Activated CD8-positive, alpha-beta T cell treated with anti-CD3 and anti-CD28 coated beads, Interleukin-2, amount 10 ng/mL, durations not matched to agents 7 days and 5 days (primary cell): ENCODE measurements around the gene CDC40. TPM values are rescaled to one million over a fixed set of nuclear protein-coding genes. Genes with fewer than 3 reads are reported as not detected.

ENCODE experiments used
- ATAC-seq: fragments of 150-1000 bp; cut with Tn5 transposase; one replicate; pipeline ENCODE4 v1.10.0; 2021; ENCODE audit warnings: moderate library complexity
- CTCF ChIA-PET: fragments of 350-600 bp; sonication (Branson Sonifier 250); formaldehyde crosslinking; loops from one replicate; lab custom pipeline; 2021; ENCODE audit warnings: antibody characterized with exemption; lab: Charles Lee
- POLR2A ChIA-PET: fragments of 350-600 bp; sonication (Branson Sonifier 250); formaldehyde crosslinking; loops from one replicate; lab custom pipeline; 2021; ENCODE audit warnings: antibody characterized with exemption; lab: Charles Lee
- DNase-seq: peaks from one replicate; pipeline ENCODE4 v3.0.0-alpha.2; 2020
- H3K27ac Mint-ChIP-seq: one replicate; pipeline ENCODE4 v1.8.0; 2021; ENCODE audit warnings: mild to moderate bottlenecking, mixed read lengths
- H3K27me3 Mint-ChIP-seq: one replicate; pipeline ENCODE4 v1.8.0; 2021; ENCODE audit warnings: low read depth, mixed read lengths
- H3K36me3 Mint-ChIP-seq: one replicate; pipeline ENCODE4 v1.8.0; 2021; ENCODE audit warnings: low read depth, mixed read lengths
- H3K4me1 Mint-ChIP-seq: one replicate; pipeline ENCODE4 v1.8.0; 2021; ENCODE audit warnings: low read depth, mixed read lengths
- H3K4me3 Mint-ChIP-seq: one replicate; pipeline ENCODE4 v1.8.0; 2021; ENCODE audit warnings: mild to moderate bottlenecking, mixed read lengths
- H3K9me3 Mint-ChIP-seq: one replicate; pipeline ENCODE4 v1.8.0; 2022; ENCODE audit warnings: mixed read lengths; ENCODE audit not compliant: insufficient read depth
- total RNA-seq, 2 experiments: library from RNA; stranded (reverse); gene quantifications; one replicate each; pipeline ENCODE4 v1.2.3, GENCODE V29; 2021

The CDC40 gene
- 10 to 100 TPM; 25.9 to 27.0 TPM for total RNA-seq

GRCh38 chr6:110180228-110181008 is at the start of gene CDC40:
TSS of gene CDC40 (plus strand) at chr6:110180427. CDS start at chr6:110180445, 18 bp downstream.
- Mint-ChIP-seq H3K27ac (no peak within 1 kb of the TSS), H3K4me3 (no peak within 1 kb of the TSS)

GRCh38 chr6:110137924-110138887 is 42.0 kb upstream of the CDC40 start:
- DNase-seq, result no peak
- POLR2A ChIA-PET, result no interaction called here
- no peaks in the 10 kb centered on the region for H3K36me3 Mint-ChIP-seq
- peaks cover 4% of the 10 kb centered on the region for H3K9me3 Mint-ChIP-seq
- H3K27ac Mint-ChIP-seq, result no peak overlapping the region
- CTCF ChIA-PET, result no interaction called here
- no peaks in the 10 kb centered on the region for H3K4me1 Mint-ChIP-seq
- no peak for ATAC-seq
- no peaks in the 10 kb centered on the region for H3K27me3 Mint-ChIP-seq
- no peak overlapping the region for H3K4me3 Mint-ChIP-seq

More at GRCh38 chr6:110180228-110181008, at the start of gene CDC40:
- Mint-ChIP-seq H3K36me3 (no peaks in the 10 kb centered on the region), H3K27me3 (peaks cover 9% of the 10 kb centered on the region), H3K4me1 (peaks cover 13% of the 10 kb centered on the region), H3K9me3 (no peaks in the 10 kb centered on the region)
- ChIA-PET POLR2A (interaction anchor here (0.6 to 1.6 kb wide), 5 partner anchors 19 to 694 kb away, joined by 3 to 6 read pairs (median 3); partner anchors contain the start of gene AMD1), CTCF (interaction anchor here (0.6 to 4.6 kb wide), 7 partner anchors 8 to 797 kb away, joined by 3 to 41 read pairs (median 5); no protein-coding TSS in a partner anchor)
- DNase-seq (peak; percentile 69), ATAC-seq (peak; percentile 56)

- CTCF ChIA-PET, result no interaction called here
- Mint-ChIP-seq H3K4me1 (no peaks in the 10 kb centered on the region), H3K36me3 (no peaks in the 10 kb centered on the region), H3K4me3 (no peak overlapping the region), H3K27me3 (peaks cover 1% of the 10 kb centered on the region), H3K9me3 (peaks cover 4% of the 10 kb centered on the region), H3K27ac (no peak overlapping the region)
- ATAC-seq, result no peak
- POLR2A ChIA-PET, result no interaction called here
- DNase-seq, result no peak
Observed at GRCh38 chr6:110139052-110139451, 41.2 kb upstream of the CDC40 start.

- POLR2A ChIA-PET, result no interaction called here
- Mint-ChIP-seq H3K4me3 (no peak overlapping the region), H3K4me1 (no peaks in the 10 kb centered on the region), H3K9me3 (peaks cover 4% of the 10 kb centered on the region), H3K27ac (no peak overlapping the region), H3K36me3 (no peaks in the 10 kb centered on the region), H3K27me3 (peaks cover 3% of the 10 kb centered on the region)
- CTCF ChIA-PET, result no interaction called here
- no peak for DNase-seq
- ATAC-seq, result no peak
Observed at GRCh38 chr6:110140650-110141049, 39.6 kb upstream of the CDC40 start.

GRCh38 chr6:110147870-110148269 is 32.4 kb upstream of the CDC40 start:
- DNase-seq, result no peak
- ChIA-PET POLR2A (no interaction called here), CTCF (interaction anchor here (1.3 kb wide), 1 partner anchor 108 kb away, joined by 3 read pairs; no protein-coding TSS in a partner anchor)
- peaks cover 6% of the 10 kb centered on the region for H3K27me3 Mint-ChIP-seq
- no peak overlapping the region for H3K27ac Mint-ChIP-seq
- H3K4me1 Mint-ChIP-seq, result no peaks in the 10 kb centered on the region
- no peak for ATAC-seq
- no peaks in the 10 kb centered on the region for H3K9me3 Mint-ChIP-seq
- H3K36me3 Mint-ChIP-seq, result no peaks in the 10 kb centered on the region
- no peak overlapping the region for H3K4me3 Mint-ChIP-seq

DNA sequence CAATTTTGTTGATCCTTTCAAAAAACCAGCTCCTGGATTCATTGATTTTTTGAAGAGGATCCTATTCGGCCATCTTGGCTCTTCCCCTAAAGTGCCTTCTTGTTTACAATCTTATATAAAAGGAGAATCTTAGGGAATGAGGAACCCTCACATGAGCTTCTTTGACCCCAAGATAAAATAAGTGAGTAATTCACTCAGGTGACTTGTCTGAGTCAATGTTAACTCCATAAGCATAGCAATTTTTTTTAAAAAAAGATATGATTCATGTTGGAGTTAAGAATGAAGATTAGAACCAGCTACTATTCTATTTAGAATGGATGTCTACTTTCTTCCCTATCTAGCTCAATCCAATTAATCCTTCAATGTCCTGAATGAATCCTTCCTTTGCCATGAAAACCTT is 21.7 kb upstream of the CDC40 start:
- H3K9me3 Mint-ChIP-seq, result no peaks in the 10 kb centered on the region
- H3K4me1 Mint-ChIP-seq, result no peaks in the 10 kb centered on the region
- DNase-seq, result no peak
- ATAC-seq, result no peak
- ChIA-PET CTCF (no interaction called here), POLR2A (no interaction called here)
- H3K27me3 Mint-ChIP-seq, result peaks cover 9% of the 10 kb centered on the region
- H3K4me3 Mint-ChIP-seq, result no peak overlapping the region
- no peaks in the 10 kb centered on the region for H3K36me3 Mint-ChIP-seq
- no peak overlapping the region for H3K27ac Mint-ChIP-seq

DNA sequence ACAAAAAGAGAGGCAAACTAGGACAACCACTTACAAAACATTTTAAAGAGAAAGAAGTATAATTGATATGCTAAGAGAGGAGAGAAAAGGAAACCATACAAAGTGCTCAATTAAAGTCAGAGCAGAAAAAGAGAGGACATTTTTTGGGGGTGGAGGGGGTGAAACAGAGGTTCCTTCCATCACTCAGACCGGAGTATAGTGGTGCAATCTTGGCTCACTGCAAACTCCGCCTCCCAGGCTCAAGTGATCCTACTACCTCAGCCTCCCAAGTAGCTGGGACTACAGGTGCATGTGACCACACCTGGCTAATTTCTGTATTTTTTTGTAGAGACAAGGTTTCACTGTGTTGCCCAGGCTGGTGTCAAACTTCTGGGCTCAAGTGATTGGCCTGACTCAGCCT is 10.1 kb upstream of the CDC40 start:
- H3K27ac Mint-ChIP-seq, result no peak overlapping the region
- H3K4me3 Mint-ChIP-seq, result no peak overlapping the region
- H3K27me3 Mint-ChIP-seq, result peaks cover 18% of the 10 kb centered on the region
- no peaks in the 10 kb centered on the region for H3K36me3 Mint-ChIP-seq
- H3K9me3 Mint-ChIP-seq, result no peaks in the 10 kb centered on the region
- ATAC-seq, result no peak
- no peak for DNase-seq
- H3K4me1 Mint-ChIP-seq, result no peaks in the 10 kb centered on the region
- ChIA-PET POLR2A (no interaction called here), CTCF (interaction anchor here (1.0 kb wide), 1 partner anchor 130 kb away, joined by 3 read pairs; no protein-coding TSS in a partner anchor)

- no peak for DNase-seq
- POLR2A ChIA-PET, result no interaction called here
Observed at GRCh38 chr6:110173506-110174132, 6.6 kb upstream of the CDC40 start.

GRCh38 chr6:110178626-110179405 is 1.4 kb upstream of the CDC40 start:
- ChIA-PET POLR2A (no interaction called here), CTCF (interaction anchor here (0.7 to 4.6 kb wide), 13 partner anchors 8 to 212 kb away, joined by 3 to 41 read pairs (median 4); no protein-coding TSS in a partner anchor)
- peaks cover 15% of the 10 kb centered on the region for H3K27me3 Mint-ChIP-seq
- ATAC-seq (peak; percentile 66), DNase-seq (peak; percentile 65)
- peaks cover 6% of the 10 kb centered on the region for H3K4me1 Mint-ChIP-seq
- H3K36me3 Mint-ChIP-seq, result no peaks in the 10 kb centered on the region
- no peaks in the 10 kb centered on the region for H3K9me3 Mint-ChIP-seq
- H3K4me3 Mint-ChIP-seq, result no peak overlapping the region
- peak overlapping the region; percentile 5 for H3K27ac Mint-ChIP-seq

More at GRCh38 chr6:110173506-110174132, 6.6 kb upstream of the CDC40 start:
- peaks cover 6% of the 10 kb centered on the region for H3K4me1 Mint-ChIP-seq
- H3K9me3 Mint-ChIP-seq, result no peaks in the 10 kb centered on the region
- H3K36me3 Mint-ChIP-seq, result no peaks in the 10 kb centered on the region
- peaks cover 26% of the 10 kb centered on the region for H3K27me3 Mint-ChIP-seq
- no peak for ATAC-seq
- no peak overlapping the region for H3K27ac Mint-ChIP-seq
- H3K4me3 Mint-ChIP-seq, result no peak overlapping the region
- CTCF ChIA-PET, result no interaction called here

GRCh38 chr6:110179406-110180227 is 610 bp upstream of the CDC40 start, which contains the start of gene WASF1:
TSS of gene WASF1 (minus strand) at chr6:110179670. CDS start at chr6:110127601, 52,069 bp downstream.
- H3K9me3 Mint-ChIP-seq, result no peaks in the 10 kb centered on the region
- ChIA-PET POLR2A (interaction anchor here (0.6 to 1.4 kb wide), 4 partner anchors 20 to 140 kb away, joined by 3 to 4 read pairs (median 3); no protein-coding TSS in a partner anchor), CTCF (interaction anchor here (0.6 to 4.6 kb wide), 15 partner anchors 8 to 796 kb away, joined by 3 to 41 read pairs (median 4); no protein-coding TSS in a partner anchor)
- ATAC-seq (peak; percentile 91), DNase-seq (peak; percentile 93)
- H3K4me3 Mint-ChIP-seq, result no peak within 1 kb of the TSS
- peaks cover 8% of the 10 kb centered on the region for H3K4me1 Mint-ChIP-seq
- H3K36me3 Mint-ChIP-seq, result no peaks in the 10 kb centered on the region
- H3K27me3 Mint-ChIP-seq, result peaks cover 12% of the 10 kb centered on the region
- peak within 1 kb of the TSS; percentile 5 for H3K27ac Mint-ChIP-seq
